ENCODE data around the gene TMEM161B.
"Not testable (repeated sequence)": the region's sequence is repeated elsewhere in the genome, so short reads cannot be mapped to it uniquely, and the experiment has no call there.

Gene TMEM161B

DNA sequence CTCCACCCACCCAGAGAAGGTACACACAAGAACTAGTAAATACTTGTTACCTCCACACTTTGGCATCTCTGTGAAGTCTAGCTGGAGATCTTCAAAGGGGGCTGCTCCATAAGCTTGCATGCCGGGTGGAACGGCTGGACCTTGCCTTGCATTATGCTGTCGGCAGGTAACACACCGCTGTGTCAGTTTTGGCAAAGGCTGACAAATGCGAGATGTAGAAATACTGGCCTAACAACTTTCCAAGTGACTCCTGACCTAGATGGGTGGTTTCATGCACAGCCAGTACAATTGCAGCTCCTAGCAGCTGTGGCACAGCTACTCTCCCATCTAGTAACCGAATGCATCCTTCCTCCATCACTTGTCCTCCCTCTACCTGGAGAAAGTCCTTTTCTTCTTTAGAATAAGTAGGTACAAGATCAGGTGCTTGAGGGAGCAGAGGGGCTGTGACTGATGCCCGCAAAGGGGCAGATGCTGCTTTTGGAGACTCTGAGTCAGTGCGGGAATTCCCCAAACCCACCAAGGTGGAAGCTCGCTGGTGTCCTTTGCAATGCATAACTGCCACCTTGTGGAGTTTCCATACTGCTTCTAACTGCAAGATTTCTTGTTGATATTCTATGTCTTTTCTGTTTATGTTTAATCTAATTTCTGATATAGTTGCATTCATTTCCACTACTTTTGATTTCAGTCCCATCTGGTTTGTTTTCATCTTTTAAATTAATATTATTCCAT is 78.4 kb downstream of the TMEM161B start:
- no peak overlapping the region for H3K4me3 ChIP-seq (ENCODE audit: low read length)
- DNase-seq (ENCODE audit: low read depth, low spot score), result no peak

DNA sequence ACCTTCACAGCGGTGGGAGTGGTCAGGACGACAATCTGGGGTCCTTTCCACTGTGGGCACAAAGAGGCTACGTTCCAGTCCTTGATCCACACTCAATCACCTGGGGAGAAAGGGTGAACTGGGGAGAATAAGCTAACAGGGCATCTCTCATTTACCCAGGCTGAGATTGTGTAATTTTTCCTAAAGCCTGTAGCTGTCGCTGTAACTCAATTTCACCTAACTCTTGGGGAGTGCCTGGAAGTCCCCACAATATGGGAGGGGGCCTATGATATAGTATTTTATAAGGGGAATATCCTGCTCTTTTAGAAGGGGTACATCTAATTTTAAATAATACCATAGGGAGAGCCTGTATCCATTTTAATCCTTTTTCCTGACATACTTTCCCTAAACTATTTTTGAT is 79.2 kb downstream of the TMEM161B start:
- H3K4me3 ChIP-seq (ENCODE audit: low read length); DNase-seq (ENCODE audit: low read depth, low spot score): not testable (repeated sequence)

DNA sequence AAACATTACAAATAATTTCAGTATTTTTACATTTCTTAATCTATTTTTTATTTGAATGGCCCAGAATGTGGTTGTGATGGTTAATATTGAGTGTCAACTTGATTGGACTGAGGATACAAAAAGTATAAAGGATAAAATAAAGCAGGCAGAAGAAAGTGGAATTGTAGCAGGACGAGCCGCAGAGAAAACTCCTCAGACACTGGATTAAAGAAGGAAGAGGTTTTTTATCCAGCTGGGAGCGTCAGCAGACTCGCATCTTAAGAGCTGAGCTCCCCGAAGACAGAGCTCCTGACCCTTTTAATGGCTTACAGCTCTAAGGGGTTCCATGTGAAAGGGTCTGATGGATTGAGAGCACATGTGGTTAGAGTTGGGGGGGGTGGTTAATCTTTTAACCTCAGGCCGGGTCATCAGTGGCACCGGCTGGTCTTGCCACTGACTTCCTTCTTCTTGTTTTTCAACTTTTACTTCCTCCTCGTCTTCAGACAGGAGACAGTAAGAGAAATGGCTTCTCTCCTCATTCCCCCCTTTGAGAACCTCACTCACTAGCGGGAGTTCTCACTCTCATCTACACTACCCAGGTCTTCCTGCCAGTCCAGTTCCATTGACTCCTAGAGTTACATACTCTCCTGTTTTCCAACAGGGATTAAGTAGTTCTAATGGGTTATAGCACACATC is 80.0 kb downstream of the TMEM161B start:
- H3K4me3 ChIP-seq (ENCODE audit: low read length), result no peak overlapping the region
- DNase-seq (ENCODE audit: low read depth, low spot score), result no peak

DNA sequence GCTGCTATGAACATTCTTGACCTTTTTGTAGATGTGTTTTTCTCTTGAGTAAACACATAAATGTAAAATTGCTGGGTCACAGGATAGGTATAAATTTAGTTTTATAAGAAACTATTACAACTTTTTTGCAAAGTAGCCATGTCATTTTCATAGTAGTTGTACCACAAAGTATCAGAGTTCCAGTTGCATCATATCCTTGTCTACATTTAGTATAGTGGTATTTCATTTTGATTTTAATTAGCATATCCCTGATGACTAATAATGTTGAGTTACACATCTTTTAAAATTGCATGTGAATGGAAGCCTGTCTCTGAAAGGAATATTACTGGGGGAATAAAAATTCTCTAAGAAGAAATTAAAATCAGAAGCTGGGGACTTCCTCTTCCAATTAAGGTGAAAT is 85.4 kb downstream of the TMEM161B start:
- DNase-seq (ENCODE audit: low read depth, low spot score), result no peak
- H3K4me3 ChIP-seq (ENCODE audit: low read length), result no peak overlapping the region

DNA sequence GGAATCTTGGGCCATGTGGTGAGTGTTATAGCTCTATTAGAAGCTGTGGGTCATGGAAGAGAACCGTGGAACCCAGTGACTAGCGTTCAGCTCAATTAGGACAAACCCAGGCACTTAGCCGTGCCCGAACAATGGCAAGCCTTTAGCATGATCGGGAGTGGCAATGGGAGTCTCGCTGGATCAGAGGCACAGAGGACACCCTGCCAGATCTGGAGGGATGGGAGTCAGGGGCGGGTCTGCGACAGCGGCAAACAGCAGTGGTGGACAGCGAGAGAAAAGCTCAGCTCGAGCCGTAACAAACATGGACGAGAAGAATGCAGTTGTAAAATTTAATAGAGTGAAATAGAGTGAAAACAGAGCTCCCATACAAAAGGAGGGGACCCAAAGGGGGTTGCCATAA is 91.2 kb downstream of the TMEM161B start:
- not testable (repeated sequence) for DNase-seq (ENCODE audit: low read depth, low spot score); H3K4me3 ChIP-seq (ENCODE audit: low read length)

DNA sequence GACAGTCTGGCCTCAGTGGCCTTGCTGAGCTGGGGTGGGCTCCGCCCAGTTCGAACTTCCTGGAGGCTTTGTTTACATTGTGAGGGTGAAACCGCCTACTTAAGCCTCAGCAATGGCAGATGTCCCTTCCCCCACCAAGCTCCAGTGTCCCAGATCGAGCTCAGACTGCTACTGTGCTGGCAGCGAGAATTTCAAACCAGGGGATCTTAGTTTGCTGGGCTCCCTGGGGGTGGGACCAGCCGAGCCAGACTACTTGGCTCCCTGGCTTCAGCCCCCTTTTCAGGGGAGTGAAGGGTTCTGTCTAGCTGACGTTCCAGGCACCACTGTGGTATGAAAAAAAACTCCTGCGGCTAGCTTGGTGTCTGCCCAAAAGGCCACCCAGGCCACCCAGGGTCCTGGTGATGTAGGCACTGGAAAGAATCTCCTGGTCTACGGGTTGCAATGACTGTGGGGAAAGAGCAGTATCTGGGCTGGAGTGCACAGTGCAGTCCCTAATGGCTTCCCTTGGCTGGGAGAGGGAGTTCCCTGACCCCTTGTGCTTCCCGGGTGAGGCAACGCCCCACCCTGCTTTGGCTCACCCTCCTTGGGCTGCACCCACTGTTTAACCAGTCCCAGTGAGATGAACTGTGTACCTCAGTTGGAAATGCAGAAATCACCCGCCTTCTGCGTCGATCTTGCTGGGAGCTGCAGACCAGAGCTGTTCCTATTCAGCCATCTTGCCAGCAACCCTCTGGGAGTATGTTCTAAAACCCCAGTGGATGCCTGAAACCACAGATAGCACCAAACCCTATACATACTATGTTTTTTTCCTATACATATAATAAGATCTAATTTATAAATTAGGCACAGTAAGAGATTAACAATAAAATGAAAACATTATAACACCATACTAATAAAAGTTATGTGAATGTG is 95.5 kb downstream of the TMEM161B start:
- DNase-seq (ENCODE audit: low read depth, low spot score), result no peak

DNA sequence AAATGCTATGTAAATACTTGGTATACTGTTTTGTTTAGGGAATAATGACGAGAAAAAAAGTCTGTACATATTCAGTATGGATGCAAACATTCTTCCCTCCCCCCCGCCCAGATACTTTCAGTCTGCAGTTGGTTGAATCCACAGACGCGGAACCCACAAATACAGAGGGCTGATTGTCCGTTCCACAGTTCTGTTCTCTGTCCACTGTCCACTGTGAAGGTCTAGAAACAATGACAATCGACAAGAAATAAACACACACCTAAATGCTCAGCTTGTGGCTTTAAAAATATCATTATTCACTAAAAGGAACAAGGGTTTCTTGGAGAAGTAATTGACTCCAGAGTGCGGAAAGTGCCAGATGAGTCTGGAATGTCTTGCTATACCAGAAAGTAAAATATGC is 109.1 kb downstream of the TMEM161B start:
- no peak for DNase-seq (ENCODE audit: low read depth, low spot score)
- no peak overlapping the region for H3K4me3 ChIP-seq (ENCODE audit: low read length)

More for the DNA sequence above, 95.5 kb downstream of the TMEM161B start:
- H3K4me3 ChIP-seq (ENCODE audit: low read length), result no peak overlapping the region

DNA sequence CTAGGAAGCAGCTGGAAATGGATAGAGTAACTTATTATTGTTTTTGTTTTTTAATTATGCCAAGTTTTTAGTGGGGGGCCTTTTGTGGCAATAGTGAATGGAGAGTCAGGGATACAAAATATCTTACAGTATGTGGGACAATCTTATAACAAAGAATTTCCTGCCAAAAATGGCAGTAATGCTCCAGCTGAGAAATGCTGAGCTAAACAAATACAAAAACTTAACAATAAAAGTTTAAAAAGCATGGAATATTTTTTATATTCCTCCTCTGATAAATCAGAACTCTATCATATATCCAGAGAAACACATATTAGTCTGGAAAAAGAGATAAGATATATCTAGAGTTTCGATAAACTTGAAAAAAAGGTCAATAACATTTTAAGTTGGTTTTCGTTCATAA is 110.6 kb downstream of the TMEM161B start:
- DNase-seq (ENCODE audit: low read depth, low spot score), result no peak
- H3K4me3 ChIP-seq (ENCODE audit: low read length), result no peak overlapping the region

DNA sequence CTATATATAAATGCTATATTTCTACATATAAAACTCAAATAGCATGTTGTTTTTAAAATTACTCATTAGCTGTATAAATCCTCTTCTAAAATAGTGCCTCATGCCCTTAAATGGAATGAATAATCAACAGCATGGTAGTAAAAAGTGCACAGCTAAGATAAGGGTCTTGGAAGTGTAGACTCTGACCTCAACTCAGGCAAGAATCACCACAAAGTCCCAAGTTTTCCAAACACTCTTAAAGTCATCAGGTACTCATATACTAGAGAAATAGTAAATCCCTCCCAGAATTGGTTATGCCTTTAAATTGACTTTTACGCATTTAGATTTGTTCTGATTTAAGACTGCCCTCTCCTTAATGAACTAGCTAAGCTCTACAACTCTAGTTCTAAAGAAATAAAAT is 113.8 kb downstream of the TMEM161B start:
- no peak overlapping the region for H3K4me3 ChIP-seq (ENCODE audit: low read length)
- no peak for DNase-seq (ENCODE audit: low read depth, low spot score)

DNA sequence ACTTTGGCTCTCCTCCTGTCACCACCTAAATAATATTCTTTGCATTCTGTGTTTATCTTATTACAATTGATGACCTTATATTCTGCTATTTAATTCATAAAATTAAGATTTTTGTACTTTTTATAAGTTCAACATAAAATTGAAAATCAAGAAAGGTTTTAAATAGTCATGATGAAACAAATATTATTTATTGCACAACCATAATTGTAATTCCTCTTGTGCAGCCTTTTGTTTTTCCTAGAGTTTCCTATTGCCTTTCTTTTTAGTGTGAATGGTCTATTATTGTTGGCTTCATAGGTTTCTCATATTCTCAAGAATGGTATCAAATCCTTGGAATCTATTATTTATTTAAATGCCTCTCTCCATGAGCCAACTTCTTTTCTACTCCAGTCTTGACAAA is 117.9 kb downstream of the TMEM161B start:
- no peak for DNase-seq (ENCODE audit: low read depth, low spot score)
- H3K4me3 ChIP-seq (ENCODE audit: low read length), result no peak overlapping the region

DNA sequence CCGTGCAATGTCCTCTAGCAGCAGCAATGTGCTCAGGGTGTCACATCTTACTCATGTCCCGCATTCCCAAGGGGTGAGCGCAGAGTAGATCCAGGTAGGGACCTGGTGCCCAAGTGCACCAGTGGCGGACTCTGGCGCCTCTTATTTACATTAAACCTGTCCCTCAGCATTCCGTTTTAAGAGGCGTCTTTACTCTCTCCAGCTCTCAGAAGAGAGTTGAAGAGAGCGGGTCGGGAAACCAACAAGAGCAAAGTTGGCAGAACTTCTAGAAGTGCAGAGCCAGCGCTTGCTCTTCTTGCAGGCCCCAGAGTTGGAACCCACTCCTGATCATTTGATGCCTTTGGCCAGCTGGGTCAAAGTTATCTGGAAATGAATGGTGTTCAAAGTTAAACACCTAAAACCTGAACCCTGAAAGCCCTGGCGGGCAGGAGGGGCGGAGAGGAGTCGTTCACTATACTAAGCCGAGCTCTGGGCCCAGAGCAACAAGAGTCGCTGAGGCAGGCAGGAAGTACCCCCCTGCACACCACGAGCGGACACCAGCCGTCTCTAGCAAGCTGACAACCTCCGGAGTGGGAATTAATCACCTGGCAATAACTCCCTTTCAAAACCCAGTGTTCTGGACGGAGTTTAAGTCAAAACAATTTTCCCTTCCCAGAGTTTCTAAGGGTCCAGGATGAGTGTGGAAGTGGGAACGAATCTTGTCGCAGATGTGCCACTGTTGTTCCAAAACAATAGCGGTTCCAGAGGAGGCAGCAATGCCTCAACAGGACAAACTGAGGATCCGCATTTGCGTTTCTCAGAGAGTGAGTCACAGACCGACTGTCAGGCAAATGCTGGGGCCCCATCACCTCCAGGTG is 122.8 kb downstream of the TMEM161B start:
- H3K4me3 ChIP-seq (ENCODE audit: low read length), result no peak overlapping the region
- no peak for DNase-seq (ENCODE audit: low read depth, low spot score)

DNA sequence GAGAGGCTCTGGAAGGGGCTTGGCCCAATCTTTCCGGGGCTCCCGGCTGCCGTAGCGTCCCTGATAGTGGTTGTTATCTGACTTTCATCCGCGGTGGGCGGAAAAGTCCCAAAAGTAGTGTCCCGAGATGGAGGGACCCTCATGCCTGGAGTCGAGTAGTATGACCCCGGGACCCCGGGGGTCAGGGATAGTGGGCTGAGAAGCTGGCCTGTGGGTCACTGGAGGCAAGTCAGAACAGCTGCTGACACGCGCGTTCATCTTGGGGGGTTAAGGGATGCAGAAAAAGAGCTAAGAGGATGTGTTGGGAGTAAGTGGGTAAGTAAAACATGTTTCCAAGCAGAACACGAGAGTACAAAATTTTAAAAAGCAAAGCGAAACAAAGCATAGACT is 123.4 kb downstream of the TMEM161B start:
- no peak for DNase-seq (ENCODE audit: low read depth, low spot score)
- H3K4me3 ChIP-seq (ENCODE audit: low read length), result no peak overlapping the region
